ENCODE results near the gene ADAMTS6.

GRCh38 chr5:65296067-65296466 lies 185.7 kb downstream of the ADAMTS6 start:
- TF ChIP-seq CTCF (IDR thresholded peaks at IDR 0.05) (no peak), ZFX (IDR thresholded peaks at IDR 0.05; ENCODE audit: borderline replicate concordance) (no peak)

Data from 22Rv1 (cell line).